Sigmoid colon (tissue), 7 donors: Measurements from ENCODE around the gene ACTN2. TPM values are rescaled to one million over a fixed set of nuclear protein-coding genes. Genes with fewer than 3 reads are reported as not detected.

ENCODE experiments used
- DNase-seq: peaks from one replicate; pipeline ENCODE4 v3.0.0-alpha.2; 2019
- H3K27ac ChIP-seq, 4 donors: fragments of 200-600 bp; sonication (generic); one replicate each; pipeline ENCODE4 v1.5.1; 2016 to 2019; ENCODE audit warnings: mild to moderate bottlenecking in 1 of 4
- H3K27me3 ChIP-seq, 3 donors: fragments of 200-600 bp; sonication (generic); one replicate each; pipeline ENCODE4 v1.5.1; 2019; ENCODE audit warnings: mild to moderate bottlenecking in 1 of 3
- H3K36me3 ChIP-seq, 4 donors: fragments of 200-600 bp; sonication (generic); one replicate each; pipeline ENCODE4 v1.5.1; 2016 to 2019
- H3K4me1 ChIP-seq, 4 donors: fragments of 200-600 bp; sonication (generic); one replicate each; pipeline ENCODE4 v1.5.1; 2017 to 2019
- H3K4me3 ChIP-seq, 4 donors: fragments of 200-600 bp; sonication (generic); one replicate each; pipeline ENCODE4 v1.5.1; 2017 to 2019; ENCODE audit warnings: mild to moderate bottlenecking in 2 of 4, moderate library complexity in 1 of 4
- H3K9me3 ChIP-seq, 4 donors: fragments of 200-600 bp in 3 of 4; sonication (generic) in 3 of 4; one replicate each; pipeline versions ENCODE4 v1.5.1 to v1.6.1; 2013 to 2019
- CTCF ChIP-seq, 4 experiments: fragments of 450-650 bp in 3 of 4; fragments of 200-600 bp in 1 of 4; IDR thresholded peaks; one replicate each; pipeline ENCODE4 v1.5.1; 2016 to 2019; ENCODE audit warnings: antibody characterized with exemption in 4 of 4, mild to moderate bottlenecking in 3 of 4, moderate library complexity in 2 of 4
- EP300 ChIP-seq, 4 donors: sonication (generic); formaldehyde crosslinking; IDR thresholded peaks; one replicate each; pipeline ENCODE4 v1.6.1; 2017; ENCODE audit warnings: antibody characterized with exemption in 4 of 4
- POLR2A ChIP-seq, 2 donors: fragments of 450-650 bp; IDR thresholded peaks; one replicate each; pipeline ENCODE4 v1.6.1; 2016; ENCODE audit warnings: antibody characterized with exemption in 2 of 2, mild to moderate bottlenecking in 2 of 2, moderate library complexity in 2 of 2
- POLR2AphosphoS5 ChIP-seq, 4 donors: sonication (generic); formaldehyde crosslinking; IDR thresholded peaks; one replicate each; pipeline ENCODE4 v1.6.1; 2017; ENCODE audit warnings: antibody characterized with exemption in 4 of 4
- WGBS, 2 donors: extraction: QIAGEN DNeasy Blood & Tissue Kit; methylation state at CpG; one replicate each; pipeline ENCODE4 v1.1.7; 2013; 5-methylcytosine and 5-hydroxymethylcytosine counted together
- intact Hi-C: fragments of 100-400 bp; cut with DNase I; formaldehyde crosslinking; loops from one replicate; pipeline ENCODE4 v1.15.1; 2023
- polyA plus RNA-seq, 3 donors: library from polyadenylated mRNA; stranded (reverse); fragments of 200-250 nt; gene quantifications; one replicate each; pipeline ENCODE4 v1.2.3, GENCODE V29; 2013
- total RNA-seq, 4 donors: library from RNA; depleted of rRNA; stranded (reverse); fragments of >200 nt; gene quantifications; one replicate each; pipeline ENCODE4 v1.1.0, GENCODE V29; 2016
- donor health status: healthy with polysubstance abuse.
- donor health status: Bipolar disorder and iron deficiency.
- donor health status: healthy.

Gene ACTN2
- total and polyA plus RNA-seq, 7 donors = 0.36 to 1.8 (median 0.91) TPM; not detected in 1

DNA sequence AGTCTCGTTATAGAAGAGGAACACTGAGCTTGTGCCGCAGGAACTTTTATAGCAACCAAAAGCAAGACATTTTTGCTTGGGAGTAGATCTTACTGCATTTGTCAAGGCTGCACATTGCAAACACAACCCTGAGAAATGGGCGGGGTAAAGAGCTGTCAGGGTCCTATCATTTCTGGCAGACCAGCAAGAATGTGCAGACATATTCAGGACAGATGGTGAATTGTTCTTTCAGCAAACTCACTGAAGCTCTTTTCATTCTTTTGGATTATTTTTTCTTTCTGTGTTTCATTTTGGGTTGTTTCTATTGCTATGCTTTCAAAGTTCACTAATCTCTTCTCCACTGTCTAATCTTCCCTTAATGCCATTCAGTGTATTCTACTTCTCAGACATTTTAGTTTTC lies 5.1 kb upstream of the ACTN2 start:
- WGBS, 2 donors = 23 to 65% methylated on average over 3 of the region's 3 CpGs
- no peak for TF ChIP-seq POLR2A (IDR thresholded peaks at IDR 0.05)
- no peaks in the 10 kb centered on the region for H3K36me3 ChIP-seq
- no peak for DNase-seq
- H3K4me1 ChIP-seq = peaks cover 0 to 5% (median 2%) of the 10 kb centered on the region in 4 donors
- no peak overlapping the region for H3K27ac ChIP-seq
- intact Hi-C loops = no loop called here
- no peaks in the 10 kb centered on the region for H3K9me3 ChIP-seq
- no peaks in the 10 kb centered on the region for H3K27me3 ChIP-seq
- no peak overlapping the region for H3K4me3 ChIP-seq

GRCh38 chr1:236685205-236685916 lies 938 bp upstream of the ACTN2 start:
- intact Hi-C loops = no loop called here
- H3K27me3 ChIP-seq = peaks cover 0 to 24% (median 3%) of the 10 kb centered on the region in 3 donors
- no peaks in the 10 kb centered on the region for H3K9me3 ChIP-seq
- no peaks in the 10 kb centered on the region for H3K36me3 ChIP-seq
- 56 to 79% methylated on average over 12 of the region's 12 CpGs for WGBS, 2 donors
- H3K27ac ChIP-seq = no peak overlapping the region
- TF ChIP-seq CTCF (IDR thresholded peaks at IDR 0.05) (no peak), POLR2AphosphoS5 (IDR thresholded peaks at IDR 0.05) (no peak), POLR2A (IDR thresholded peaks at IDR 0.05) (no peak), EP300 (IDR thresholded peaks at IDR 0.05) (no peak)
- no peak for DNase-seq
- H3K4me3 ChIP-seq = no peak overlapping the region
- peaks cover 0 to 19% (median 14%) of the 10 kb centered on the region in 4 donors for H3K4me1 ChIP-seq

DNA sequence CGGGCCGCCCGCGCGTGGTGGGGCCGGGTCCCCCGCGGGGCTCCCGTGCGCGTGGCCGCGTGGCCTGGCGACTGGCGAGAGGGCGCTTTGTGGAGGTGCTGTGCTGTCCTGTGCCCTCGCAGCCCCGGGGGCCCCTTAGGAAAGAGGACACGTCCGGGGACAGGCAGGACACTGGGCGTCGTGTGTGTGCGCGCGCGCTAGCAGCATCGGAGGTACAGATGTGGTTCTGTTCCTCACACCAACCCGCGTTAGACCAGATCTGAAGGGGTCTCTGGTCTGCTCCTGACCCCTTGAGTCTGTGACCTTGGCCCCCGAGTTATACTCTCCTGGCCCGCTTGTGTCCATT lies 489 bp downstream of the ACTN2 start:
- TF ChIP-seq POLR2A (IDR thresholded peaks at IDR 0.05) (no peak), CTCF (IDR thresholded peaks at IDR 0.05) (no peak), POLR2AphosphoS5 (IDR thresholded peaks at IDR 0.05) (no peak), EP300 (IDR thresholded peaks at IDR 0.05) (no peak)
- DNase-seq = no peak
- H3K27ac ChIP-seq = no peak overlapping the region
- H3K4me1 ChIP-seq = peaks cover 0 to 19% (median 14%) of the 10 kb centered on the region in 4 donors
- WGBS, 2 donors = 16 to 36% methylated on average over 31 of the region's 31 CpGs
- intact Hi-C loops = no loop called here
- peak overlapping the region; percentile 6 to 54 (median 51) for H3K4me3 ChIP-seq
- no peaks in the 10 kb centered on the region for H3K36me3 ChIP-seq
- peaks cover 0 to 37% (median 3%) of the 10 kb centered on the region in 3 donors for H3K27me3 ChIP-seq
- H3K9me3 ChIP-seq = no peaks in the 10 kb centered on the region

GRCh38 chr1:236687273-236687672 lies 974 bp downstream of the ACTN2 start:
- 67 to 71% methylated on average over 8 of the region's 8 CpGs for WGBS, 2 donors
- TF ChIP-seq EP300 (IDR thresholded peaks at IDR 0.05) = no peak
- TF ChIP-seq POLR2AphosphoS5 (IDR thresholded peaks at IDR 0.05) = no peak
- TF ChIP-seq CTCF (IDR thresholded peaks at IDR 0.05) = no peak
- no peak for TF ChIP-seq POLR2A (IDR thresholded peaks at IDR 0.05)
- peaks cover 0 to 42% (median 3%) of the 10 kb centered on the region in 3 donors for H3K27me3 ChIP-seq
- DNase-seq = no peak
- no peaks in the 10 kb centered on the region for H3K36me3 ChIP-seq
- H3K4me1 ChIP-seq = peaks cover 0 to 19% (median 14%) of the 10 kb centered on the region in 4 donors
- no peak overlapping the region for H3K27ac ChIP-seq
- peak overlapping the region in 1 of 4 donors; percentile 54 for H3K4me3 ChIP-seq
- no peaks in the 10 kb centered on the region for H3K9me3 ChIP-seq
- intact Hi-C loops = no loop called here

DNA sequence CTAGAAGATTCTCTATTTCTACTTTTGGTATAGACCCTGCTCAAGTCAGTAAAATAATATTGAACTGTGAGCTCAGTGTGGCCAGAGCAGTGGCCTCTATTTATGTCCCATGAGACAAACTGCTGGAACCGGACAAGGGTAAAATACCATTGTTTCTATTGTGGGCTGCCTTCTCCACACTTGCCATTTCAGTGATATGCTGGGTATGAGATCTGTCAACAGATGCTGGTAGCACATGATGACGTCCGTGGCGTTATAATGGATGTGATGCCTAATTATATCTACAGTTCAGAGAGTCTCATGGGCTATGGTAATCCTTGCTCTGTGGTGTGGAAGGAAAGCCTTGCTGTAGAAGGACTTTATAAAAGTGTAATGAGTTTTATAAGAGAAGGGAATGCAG lies 2.4 kb downstream of the ACTN2 start:
- no peaks in the 10 kb centered on the region for H3K9me3 ChIP-seq
- H3K36me3 ChIP-seq = no peaks in the 10 kb centered on the region
- H3K4me3 ChIP-seq = no peak overlapping the region
- TF ChIP-seq CTCF (IDR thresholded peaks at IDR 0.05) (no peak), EP300 (IDR thresholded peaks at IDR 0.05) (no peak)
- H3K27ac ChIP-seq = no peak overlapping the region
- no peak for DNase-seq
- WGBS, 2 donors = 92% methylated on average over 4 of the region's 4 CpGs
- peaks cover 0 to 19% (median 14%) of the 10 kb centered on the region in 4 donors for H3K4me1 ChIP-seq
- peaks cover 0 to 46% (median 3%) of the 10 kb centered on the region in 3 donors for H3K27me3 ChIP-seq
- intact Hi-C loops = no loop called here
